Measurements from ENCODE around the gene SURF6.

SURF6 gene

DNA sequence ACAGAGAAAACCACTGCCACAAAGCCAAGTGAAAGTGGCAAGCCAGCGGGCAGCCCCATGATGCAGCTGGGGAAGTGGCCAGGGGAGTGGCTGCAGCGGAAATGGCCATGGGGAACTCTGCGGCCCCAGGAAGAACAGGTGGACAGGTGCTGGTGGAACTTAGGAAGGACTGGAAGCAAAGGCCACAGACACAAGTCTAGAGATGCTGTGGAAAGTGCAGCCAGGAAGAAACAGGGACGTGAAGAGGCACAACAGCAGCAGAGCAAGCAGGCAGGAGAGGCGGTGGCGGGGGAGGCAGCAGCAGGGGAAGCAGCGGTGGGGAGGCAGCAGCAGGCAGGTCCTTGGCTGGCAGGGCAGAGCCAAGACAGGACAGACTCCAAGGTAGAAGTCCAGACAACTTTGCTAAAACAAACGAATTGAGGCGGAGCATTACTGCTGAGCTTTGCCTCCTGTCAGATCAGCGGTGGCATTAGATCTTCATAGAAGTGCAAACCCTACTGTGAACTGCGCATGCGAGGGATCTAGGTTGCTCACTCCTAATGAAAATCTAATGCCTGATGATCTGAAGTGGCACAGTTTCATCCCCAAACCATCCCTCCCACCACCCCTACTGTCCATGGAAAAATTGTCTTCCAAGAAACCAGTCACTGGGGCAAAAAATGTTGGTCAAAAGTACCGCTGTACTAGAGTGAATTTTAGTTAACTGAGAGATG lies 11.8 kb downstream of the SURF6 start:
- TF ChIP-seq, protein P1, sequence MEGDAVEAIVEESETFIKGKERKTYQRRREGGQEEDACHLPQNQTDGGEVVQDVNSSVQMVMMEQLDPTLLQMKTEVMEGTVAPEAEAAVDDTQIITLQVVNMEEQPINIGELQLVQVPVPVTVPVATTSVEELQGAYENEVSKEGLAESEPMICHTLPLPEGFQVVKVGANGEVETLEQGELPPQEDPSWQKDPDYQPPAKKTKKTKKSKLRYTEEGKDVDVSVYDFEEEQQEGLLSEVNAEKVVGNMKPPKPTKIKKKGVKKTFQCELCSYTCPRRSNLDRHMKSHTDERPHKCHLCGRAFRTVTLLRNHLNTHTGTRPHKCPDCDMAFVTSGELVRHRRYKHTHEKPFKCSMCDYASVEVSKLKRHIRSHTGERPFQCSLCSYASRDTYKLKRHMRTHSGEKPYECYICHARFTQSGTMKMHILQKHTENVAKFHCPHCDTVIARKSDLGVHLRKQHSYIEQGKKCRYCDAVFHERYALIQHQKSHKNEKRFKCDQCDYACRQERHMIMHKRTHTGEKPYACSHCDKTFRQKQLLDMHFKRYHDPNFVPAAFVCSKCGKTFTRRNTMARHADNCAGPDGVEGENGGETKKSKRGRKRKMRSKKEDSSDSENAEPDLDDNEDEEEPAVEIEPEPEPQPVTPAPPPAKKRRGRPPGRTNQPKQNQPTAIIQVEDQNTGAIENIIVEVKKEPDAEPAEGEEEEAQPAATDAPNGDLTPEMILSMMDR (IDR thresholded peaks at IDR 0.05; ENCODE audit: insufficient read depth, low read length), result no peak
- TF ChIP-seq, protein P2, sequence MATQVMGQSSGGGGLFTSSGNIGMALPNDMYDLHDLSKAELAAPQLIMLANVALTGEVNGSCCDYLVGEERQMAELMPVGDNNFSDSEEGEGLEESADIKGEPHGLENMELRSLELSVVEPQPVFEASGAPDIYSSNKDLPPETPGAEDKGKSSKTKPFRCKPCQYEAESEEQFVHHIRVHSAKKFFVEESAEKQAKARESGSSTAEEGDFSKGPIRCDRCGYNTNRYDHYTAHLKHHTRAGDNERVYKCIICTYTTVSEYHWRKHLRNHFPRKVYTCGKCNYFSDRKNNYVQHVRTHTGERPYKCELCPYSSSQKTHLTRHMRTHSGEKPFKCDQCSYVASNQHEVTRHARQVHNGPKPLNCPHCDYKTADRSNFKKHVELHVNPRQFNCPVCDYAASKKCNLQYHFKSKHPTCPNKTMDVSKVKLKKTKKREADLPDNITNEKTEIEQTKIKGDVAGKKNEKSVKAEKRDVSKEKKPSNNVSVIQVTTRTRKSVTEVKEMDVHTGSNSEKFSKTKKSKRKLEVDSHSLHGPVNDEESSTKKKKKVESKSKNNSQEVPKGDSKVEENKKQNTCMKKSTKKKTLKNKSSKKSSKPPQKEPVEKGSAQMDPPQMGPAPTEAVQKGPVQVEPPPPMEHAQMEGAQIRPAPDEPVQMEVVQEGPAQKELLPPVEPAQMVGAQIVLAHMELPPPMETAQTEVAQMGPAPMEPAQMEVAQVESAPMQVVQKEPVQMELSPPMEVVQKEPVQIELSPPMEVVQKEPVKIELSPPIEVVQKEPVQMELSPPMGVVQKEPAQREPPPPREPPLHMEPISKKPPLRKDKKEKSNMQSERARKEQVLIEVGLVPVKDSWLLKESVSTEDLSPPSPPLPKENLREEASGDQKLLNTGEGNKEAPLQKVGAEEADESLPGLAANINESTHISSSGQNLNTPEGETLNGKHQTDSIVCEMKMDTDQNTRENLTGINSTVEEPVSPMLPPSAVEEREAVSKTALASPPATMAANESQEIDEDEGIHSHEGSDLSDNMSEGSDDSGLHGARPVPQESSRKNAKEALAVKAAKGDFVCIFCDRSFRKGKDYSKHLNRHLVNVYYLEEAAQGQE (IDR thresholded peaks at IDR 0.05; ENCODE audit: insufficient replicate concordance, low read depth), result no peak
- TF ChIP-seq GABPA (IDR thresholded peaks at IDR 0.05; ENCODE audit: low read depth), result no peak
- TF ChIP-seq POLR2AphosphoS5 (IDR thresholded peaks at IDR 0.05; ENCODE audit: low read depth), result no peak
- no peak for TF ChIP-seq SPI1 (IDR thresholded peaks at IDR 0.05; ENCODE audit: borderline replicate concordance, low read depth)
- Histone ChIP-seq H3K4me3 (replicated peaks; ENCODE audit: insufficient read depth, low read length) (no peak overlapping the region), H3K27ac (replicated peaks) (no peak overlapping the region), H3K27me3 (ENCODE audit: insufficient read depth, poor library complexity, severe bottlenecking) (peaks cover 3% of the 10 kb centered on the region)
- DNase-seq (ENCODE audit: low read depth in 1 of 2, low spot score in 1 of 2), result peak in 1 of 2 experiments; percentile 31

DNA sequence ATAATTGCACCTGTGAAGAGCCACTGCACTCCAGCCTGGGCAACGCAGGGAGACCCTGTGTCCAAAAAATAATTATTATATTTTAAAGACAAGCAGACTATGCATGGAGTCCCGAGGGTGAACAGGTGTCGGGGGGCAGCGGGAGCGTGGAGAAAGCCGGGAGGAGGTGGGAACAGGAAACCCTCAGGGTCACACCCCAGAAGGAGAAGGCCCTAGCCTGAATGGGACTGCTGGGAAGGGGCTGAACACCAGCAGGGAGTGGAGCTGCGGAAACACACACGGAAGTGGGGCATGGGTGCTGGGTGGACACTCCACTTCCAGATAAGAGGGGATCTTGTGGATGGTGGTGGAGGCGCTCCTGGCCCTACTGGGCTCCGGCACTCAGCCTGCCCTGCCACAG lies 12.8 kb downstream of the SURF6 start:
- DNase-seq (ENCODE audit: low read depth in 1 of 2, low spot score in 1 of 2), result no peak
- Histone ChIP-seq H3K27ac (replicated peaks) (no peak overlapping the region), H3K27me3 (ENCODE audit: insufficient read depth, poor library complexity, severe bottlenecking) (peaks cover 3% of the 10 kb centered on the region), H3K4me3 (replicated peaks; ENCODE audit: insufficient read depth, low read length) (no peak overlapping the region)
- TF ChIP-seq, protein P2 (IDR thresholded peaks at IDR 0.05; ENCODE audit: insufficient replicate concordance, low read depth), result no peak
- no peak for TF ChIP-seq GABPA (IDR thresholded peaks at IDR 0.05; ENCODE audit: low read depth)
- TF ChIP-seq, protein P1 (IDR thresholded peaks at IDR 0.05; ENCODE audit: insufficient read depth, low read length), result no peak
- TF ChIP-seq POLR2AphosphoS5 (IDR thresholded peaks at IDR 0.05; ENCODE audit: low read depth), result no peak
- no peak for TF ChIP-seq SPI1 (IDR thresholded peaks at IDR 0.05; ENCODE audit: borderline replicate concordance, low read depth)

DNA sequence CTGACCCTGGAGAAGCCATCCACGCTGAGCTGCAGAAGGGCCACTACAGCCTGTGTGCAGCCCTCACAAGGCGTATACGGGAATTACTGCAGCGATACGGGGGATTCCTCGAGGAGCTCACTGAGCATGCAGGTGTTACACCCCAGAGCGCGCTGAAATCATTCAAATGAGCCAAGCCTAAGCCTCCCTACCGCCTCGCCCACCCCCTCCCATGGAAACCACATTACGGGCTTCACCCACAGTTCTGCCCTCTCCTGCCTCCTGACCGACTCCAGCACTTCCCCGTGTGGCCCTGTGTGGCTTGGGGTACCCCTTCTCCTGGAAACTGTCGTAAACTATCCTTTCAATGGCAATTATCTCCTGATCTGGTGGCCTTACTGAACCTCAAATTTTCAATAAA lies 13.3 kb downstream of the SURF6 start:
- Histone ChIP-seq H3K27me3 (ENCODE audit: insufficient read depth, poor library complexity, severe bottlenecking) (peaks cover 3% of the 10 kb centered on the region), H3K4me3 (replicated peaks; ENCODE audit: insufficient read depth, low read length) (no peak overlapping the region), H3K27ac (replicated peaks) (no peak overlapping the region)
- TF ChIP-seq POLR2AphosphoS5 (IDR thresholded peaks at IDR 0.05; ENCODE audit: low read depth) (no peak), GABPA (IDR thresholded peaks at IDR 0.05; ENCODE audit: low read depth) (no peak), SPI1 (IDR thresholded peaks at IDR 0.05; ENCODE audit: borderline replicate concordance, low read depth) (no peak)
- TF ChIP-seq, protein P1 (IDR thresholded peaks at IDR 0.05; ENCODE audit: insufficient read depth, low read length), result no peak
- TF ChIP-seq, protein P2 (IDR thresholded peaks at IDR 0.05; ENCODE audit: insufficient replicate concordance, low read depth), result no peak
- DNase-seq (ENCODE audit: low read depth in 1 of 2, low spot score in 1 of 2), result no peak

Measured in HL-60 (cell line).